Choroid plexus epithelial cell (primary cell): ENCODE measurements around the gene PLEKHG5.

Experiments
- DNase-seq: peaks from one replicate; pipeline ENCODE4 v3.0.0-alpha.2; 2010; ENCODE audit warnings: low read depth
- H3K4me3 ChIP-seq: 2 replicates; pipeline ENCODE4 v1.5.1; 2011; ENCODE audit warnings: low read depth, mild to moderate bottlenecking, control low read depth, low read length, moderate library complexity
- TF ChIP-seq, protein P1 (sequence below): conservative IDR thresholded peaks from 2 replicates; pipeline ENCODE4 v1.5.1; 2011; ENCODE audit warnings: low read depth, mild to moderate bottlenecking, control low read depth, inconsistent platforms, low read length, moderate library complexity

The PLEKHG5 gene

DNA sequence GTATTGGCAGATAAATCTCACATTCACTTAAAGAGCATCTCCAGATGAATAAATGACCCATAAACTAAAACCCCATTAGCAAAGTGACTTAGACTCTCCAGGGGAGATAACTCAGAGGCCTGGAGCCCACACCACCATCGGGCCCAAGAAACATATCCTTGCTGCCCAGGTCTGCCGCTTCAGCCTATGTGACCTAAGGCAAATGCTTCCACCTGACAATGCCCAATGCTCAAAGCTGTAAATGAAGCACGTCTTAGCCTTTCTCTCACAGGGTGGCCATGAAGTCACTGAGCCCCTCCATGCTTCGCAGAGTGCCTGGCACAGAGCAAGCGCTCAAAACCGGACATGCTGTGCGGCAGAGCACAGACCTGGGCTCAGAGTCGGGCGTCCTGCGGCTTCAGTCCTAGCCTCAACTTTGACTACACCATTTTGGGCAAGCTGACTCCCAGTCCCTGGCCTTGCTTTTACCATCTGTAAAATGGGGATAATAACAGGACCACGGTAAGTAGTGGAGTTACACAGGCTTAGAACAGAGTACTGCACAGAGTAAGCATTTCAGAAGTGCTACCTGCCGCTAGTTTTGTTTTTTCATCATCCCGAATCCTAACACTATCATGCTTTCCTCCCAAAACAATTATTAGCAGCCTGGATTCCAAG, 39.2 kb upstream of the PLEKHG5 start:
- TF ChIP-seq, protein P1, sequence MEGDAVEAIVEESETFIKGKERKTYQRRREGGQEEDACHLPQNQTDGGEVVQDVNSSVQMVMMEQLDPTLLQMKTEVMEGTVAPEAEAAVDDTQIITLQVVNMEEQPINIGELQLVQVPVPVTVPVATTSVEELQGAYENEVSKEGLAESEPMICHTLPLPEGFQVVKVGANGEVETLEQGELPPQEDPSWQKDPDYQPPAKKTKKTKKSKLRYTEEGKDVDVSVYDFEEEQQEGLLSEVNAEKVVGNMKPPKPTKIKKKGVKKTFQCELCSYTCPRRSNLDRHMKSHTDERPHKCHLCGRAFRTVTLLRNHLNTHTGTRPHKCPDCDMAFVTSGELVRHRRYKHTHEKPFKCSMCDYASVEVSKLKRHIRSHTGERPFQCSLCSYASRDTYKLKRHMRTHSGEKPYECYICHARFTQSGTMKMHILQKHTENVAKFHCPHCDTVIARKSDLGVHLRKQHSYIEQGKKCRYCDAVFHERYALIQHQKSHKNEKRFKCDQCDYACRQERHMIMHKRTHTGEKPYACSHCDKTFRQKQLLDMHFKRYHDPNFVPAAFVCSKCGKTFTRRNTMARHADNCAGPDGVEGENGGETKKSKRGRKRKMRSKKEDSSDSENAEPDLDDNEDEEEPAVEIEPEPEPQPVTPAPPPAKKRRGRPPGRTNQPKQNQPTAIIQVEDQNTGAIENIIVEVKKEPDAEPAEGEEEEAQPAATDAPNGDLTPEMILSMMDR = no peak
- no peak for DNase-seq
- no peak overlapping the region for H3K4me3 ChIP-seq

DNA sequence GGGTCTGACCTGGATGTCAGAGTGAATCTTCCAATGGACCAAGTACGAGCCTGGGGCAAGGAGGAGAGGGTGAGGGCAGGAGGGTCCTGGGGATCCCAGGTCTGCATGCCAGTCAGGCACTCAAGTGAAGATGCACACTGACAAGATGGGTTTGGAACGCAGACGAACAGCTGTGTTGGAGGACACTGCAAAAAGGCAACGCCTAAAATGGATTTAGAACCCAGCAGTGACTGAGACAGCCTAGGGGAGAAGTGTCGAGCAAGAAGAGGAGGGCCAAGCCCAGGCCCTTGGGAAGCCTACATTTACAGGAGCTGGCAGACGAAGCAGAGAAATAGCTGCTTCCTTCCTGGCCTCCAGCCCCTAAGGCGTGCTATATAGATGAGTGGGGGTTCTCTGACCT, 37.0 kb upstream of the PLEKHG5 start:
- no peak overlapping the region for H3K4me3 ChIP-seq
- no peak for DNase-seq
- TF ChIP-seq, protein P1 = no peak

DNA sequence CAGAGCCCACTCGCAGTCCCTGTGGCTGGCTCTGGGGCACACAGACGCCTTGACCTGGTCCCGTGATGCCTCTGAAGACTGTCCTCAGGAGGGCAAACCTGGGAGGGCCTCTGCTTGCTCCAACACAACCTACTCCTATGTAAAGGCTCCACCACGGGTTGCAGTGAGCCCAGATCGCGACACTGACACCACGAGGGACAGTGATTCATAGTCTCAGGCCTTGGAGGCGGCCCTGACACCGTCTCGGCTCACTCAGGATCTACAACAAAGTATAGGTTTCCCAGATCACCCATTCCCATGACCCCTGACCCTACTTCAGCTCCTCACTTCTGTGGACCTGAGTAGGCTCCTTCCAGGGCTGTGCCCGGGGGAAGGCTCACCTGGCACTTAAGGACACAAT, 34.8 kb upstream of the PLEKHG5 start:
- TF ChIP-seq, protein P1 = no peak
- no peak for DNase-seq
- H3K4me3 ChIP-seq = no peak overlapping the region

DNA sequence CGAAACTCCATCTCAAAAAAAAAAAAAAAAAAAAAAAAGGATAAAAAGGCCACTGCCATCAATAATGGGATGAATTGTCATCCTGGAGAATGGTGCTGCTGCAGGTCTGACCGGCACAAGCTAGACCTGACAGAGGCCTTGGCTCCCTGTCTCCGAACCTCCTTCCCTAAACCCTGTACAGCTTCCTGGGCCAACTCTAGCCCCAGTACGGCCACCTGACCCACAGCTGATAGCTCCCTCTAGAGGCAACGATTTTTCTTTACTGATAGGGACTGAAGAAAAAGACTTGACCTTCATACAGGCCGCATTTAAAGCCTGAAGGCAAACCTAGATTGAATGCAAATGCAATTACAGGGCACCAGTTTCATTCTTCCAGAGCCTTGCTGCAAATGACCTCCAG, 32.1 kb upstream of the PLEKHG5 start:
- no peak overlapping the region for H3K4me3 ChIP-seq
- peak; percentile 61 for DNase-seq
- TF ChIP-seq, protein P1 = peak; percentile 76

DNA sequence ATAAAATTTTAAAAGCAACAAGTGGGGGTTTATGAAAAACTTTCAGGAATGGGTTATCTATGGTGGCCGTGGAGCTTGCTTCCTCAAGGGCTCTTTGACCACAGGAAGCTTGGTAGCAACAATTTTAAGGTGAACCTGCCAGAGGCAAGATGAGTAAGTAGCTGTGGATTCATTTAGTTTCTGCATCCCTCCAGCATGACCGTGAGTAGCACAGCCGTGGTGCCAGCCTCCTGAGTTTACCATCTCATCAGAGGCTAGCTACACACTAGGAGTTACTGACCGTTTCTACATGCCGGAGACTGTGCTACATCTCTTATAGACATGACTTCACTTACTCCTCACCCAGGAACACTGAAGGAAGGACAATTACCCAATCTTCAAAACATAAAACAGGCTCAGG, 30.1 kb upstream of the PLEKHG5 start:
- no peak overlapping the region for H3K4me3 ChIP-seq
- TF ChIP-seq, protein P1 = no peak
- no peak for DNase-seq

DNA sequence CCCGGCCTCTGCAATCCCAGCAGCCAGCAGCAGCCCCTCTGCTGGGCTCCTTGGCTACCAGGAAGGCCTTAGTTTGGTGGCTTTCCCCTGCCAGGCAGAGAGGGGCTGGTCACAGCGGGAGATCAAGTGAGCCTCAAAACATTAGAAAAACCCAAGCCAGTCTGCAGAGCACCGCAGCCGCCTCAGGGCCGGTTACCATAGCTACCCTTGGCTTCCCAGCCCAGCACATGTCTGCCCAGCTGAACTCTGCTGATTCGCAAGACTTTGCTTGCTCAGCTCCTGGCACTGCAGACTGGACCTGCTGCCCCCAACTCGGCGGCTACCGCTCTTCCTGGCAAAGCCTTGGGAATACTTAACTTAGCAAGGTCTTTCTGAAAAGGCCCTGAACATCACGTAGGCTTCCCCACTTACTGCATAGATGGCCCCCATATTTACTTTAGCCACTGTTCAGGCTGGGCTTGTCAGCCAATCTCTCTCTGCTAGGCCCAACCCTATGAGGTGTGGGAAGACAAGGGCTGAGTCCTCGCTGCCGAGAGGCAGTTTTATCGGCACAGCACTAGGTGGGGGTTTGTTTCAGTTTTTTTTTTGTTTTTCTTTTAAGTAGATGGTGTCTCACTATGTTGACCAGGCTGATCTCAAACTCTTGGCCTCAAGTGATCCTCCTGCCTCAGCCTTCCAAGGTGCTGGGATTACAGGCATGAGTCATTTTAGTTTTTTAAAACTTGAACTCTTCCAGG, 28.6 kb upstream of the PLEKHG5 start:
- TF ChIP-seq, protein P1 = no peak
- DNase-seq = peak; percentile 88
- no peak overlapping the region for H3K4me3 ChIP-seq
